SK-N-SH treated with all-trans-retinoic acid at 6 μM for 48 hours (cell line): ENCODE measurements around the gene CD8B.
"Not testable (repeated sequence)": the region's sequence is repeated elsewhere in the genome, so short reads cannot be mapped to it uniquely, and the experiment has no call there.

ENCODE experiments used
- ARNTL ChIP-seq: fragments of 450-650 bp; formaldehyde crosslinking; IDR thresholded peaks from 2 replicates; pipeline ENCODE4 v1.5.0; 2020; ENCODE audit warnings: low read depth, mild to moderate bottlenecking, moderate library complexity, borderline replicate concordance
- BACH2 ChIP-seq: fragments of 250-450 bp; sonication (Bioruptor Pico); IDR thresholded peaks from 2 replicates; pipeline ENCODE4 v1.9.0; 2021; ENCODE audit warnings: mild to moderate bottlenecking, borderline replicate concordance
- CSDC2 ChIP-seq: fragments of 250-450 bp; sonication (Bioruptor Pico); IDR thresholded peaks from 2 replicates; pipeline ENCODE4 v1.5.0; 2020; ENCODE audit warnings: mild to moderate bottlenecking, moderate library complexity
- ISL1 ChIP-seq: fragments of 250-450 bp; sonication (Bioruptor Pico); IDR thresholded peaks from 2 replicates; pipeline ENCODE4 v2.1.2; 2022; ENCODE audit warnings: mild to moderate bottlenecking, moderate library complexity
- OSR1 ChIP-seq: fragments of 250-450 bp; sonication (Bioruptor Pico); IDR thresholded peaks from 2 replicates; pipeline ENCODE4 v1.8.0; 2022; ENCODE audit warnings: moderate library complexity, mild to moderate bottlenecking, inconsistent platforms
- POU6F1 ChIP-seq: fragments of 250-450 bp; sonication (Bioruptor Pico); IDR thresholded peaks from 2 replicates; pipeline ENCODE4 v1.8.0; 2021; ENCODE audit warnings: low read depth, mild to moderate bottlenecking, moderate library complexity, borderline replicate concordance
- PPARA ChIP-seq: fragments of 250-450 bp; sonication (Bioruptor Pico); IDR thresholded peaks from 2 replicates; pipeline ENCODE4 v1.5.0; 2020; ENCODE audit warnings: mild to moderate bottlenecking, borderline replicate concordance
- RARB ChIP-seq: fragments of 250-450 bp; sonication (Bioruptor Pico); IDR thresholded peaks from 2 replicates; pipeline ENCODE4 v1.8.0; 2021; ENCODE audit warnings: mild to moderate bottlenecking, moderate library complexity
- SNAI2 ChIP-seq: fragments of 250-450 bp; sonication (Bioruptor Pico); IDR thresholded peaks from 2 replicates; pipeline ENCODE4 v1.5.0; 2020; ENCODE audit warnings: mild to moderate bottlenecking, moderate library complexity
- ZFP3 ChIP-seq: fragments of 250-450 bp; sonication (Bioruptor Pico); IDR thresholded peaks from 2 replicates; pipeline ENCODE4 v1.5.0; 2020; ENCODE audit warnings: mild to moderate bottlenecking, moderate library complexity
- ZNF70 ChIP-seq: fragments of 450-650 bp; formaldehyde crosslinking; IDR thresholded peaks from 2 replicates; pipeline ENCODE4 v1.5.0; 2020; ENCODE audit warnings: mild to moderate bottlenecking, moderate library complexity
- ZNF8 ChIP-seq: fragments of 450-650 bp; formaldehyde crosslinking; IDR thresholded peaks from 2 replicates; pipeline ENCODE4 v1.5.0; 2020; ENCODE audit warnings: mild to moderate bottlenecking, moderate library complexity
- TF ChIP-seq, protein P1 (sequence below): fragments of 250-450 bp; sonication (Bioruptor Pico); IDR thresholded peaks from 2 replicates; pipeline ENCODE4 v1.8.0; 2020; ENCODE audit warnings: mild to moderate bottlenecking, moderate library complexity, borderline replicate concordance
- TF ChIP-seq, protein P2 (sequence below): fragments of 250-450 bp; sonication (Bioruptor Pico); IDR thresholded peaks from 2 replicates; pipeline ENCODE4 v1.5.1; 2020; ENCODE audit warnings: low read depth, mild to moderate bottlenecking, moderate library complexity

DNA sequence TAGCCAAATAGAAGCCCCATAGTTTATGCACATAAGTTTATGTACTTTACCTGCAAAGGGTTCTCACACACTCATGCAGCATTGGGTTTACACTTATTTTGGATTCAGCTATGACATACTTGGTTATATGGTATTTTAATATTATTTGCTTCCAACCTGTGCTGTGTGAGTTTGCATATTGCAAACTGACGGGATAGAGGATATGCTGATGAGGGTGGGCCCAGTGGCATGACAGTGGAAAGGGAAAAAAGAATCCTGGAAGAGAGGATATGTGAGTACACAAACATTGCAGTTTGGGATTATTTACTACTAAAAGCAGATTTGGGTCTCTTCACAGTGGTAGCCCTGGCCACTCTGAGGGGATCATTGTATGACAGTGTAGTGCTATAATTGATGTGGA is 44.2 kb upstream of the CD8B start:
- TF ChIP-seq, protein P1, sequence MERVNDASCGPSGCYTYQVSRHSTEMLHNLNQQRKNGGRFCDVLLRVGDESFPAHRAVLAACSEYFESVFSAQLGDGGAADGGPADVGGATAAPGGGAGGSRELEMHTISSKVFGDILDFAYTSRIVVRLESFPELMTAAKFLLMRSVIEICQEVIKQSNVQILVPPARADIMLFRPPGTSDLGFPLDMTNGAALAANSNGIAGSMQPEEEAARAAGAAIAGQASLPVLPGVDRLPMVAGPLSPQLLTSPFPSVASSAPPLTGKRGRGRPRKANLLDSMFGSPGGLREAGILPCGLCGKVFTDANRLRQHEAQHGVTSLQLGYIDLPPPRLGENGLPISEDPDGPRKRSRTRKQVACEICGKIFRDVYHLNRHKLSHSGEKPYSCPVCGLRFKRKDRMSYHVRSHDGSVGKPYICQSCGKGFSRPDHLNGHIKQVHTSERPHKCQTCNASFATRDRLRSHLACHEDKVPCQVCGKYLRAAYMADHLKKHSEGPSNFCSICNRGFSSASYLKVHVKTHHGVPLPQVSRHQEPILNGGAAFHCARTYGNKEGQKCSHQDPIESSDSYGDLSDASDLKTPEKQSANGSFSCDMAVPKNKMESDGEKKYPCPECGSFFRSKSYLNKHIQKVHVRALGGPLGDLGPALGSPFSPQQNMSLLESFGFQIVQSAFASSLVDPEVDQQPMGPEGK (CRISPR knock-in tag), result not testable (repeated sequence)
- not testable (repeated sequence) for TF ChIP-seq SNAI2; ZNF8 (CRISPR knock-in tag); BACH2 (CRISPR knock-in tag); OSR1 (CRISPR knock-in tag); ARNTL (CRISPR knock-in tag); ISL1 (CRISPR knock-in tag); CSDC2 (CRISPR knock-in tag); ZNF70 (CRISPR knock-in tag); PPARA (CRISPR knock-in tag); POU6F1 (CRISPR knock-in tag); ZFP3; RARB (CRISPR knock-in tag)
- TF ChIP-seq, protein P2, sequence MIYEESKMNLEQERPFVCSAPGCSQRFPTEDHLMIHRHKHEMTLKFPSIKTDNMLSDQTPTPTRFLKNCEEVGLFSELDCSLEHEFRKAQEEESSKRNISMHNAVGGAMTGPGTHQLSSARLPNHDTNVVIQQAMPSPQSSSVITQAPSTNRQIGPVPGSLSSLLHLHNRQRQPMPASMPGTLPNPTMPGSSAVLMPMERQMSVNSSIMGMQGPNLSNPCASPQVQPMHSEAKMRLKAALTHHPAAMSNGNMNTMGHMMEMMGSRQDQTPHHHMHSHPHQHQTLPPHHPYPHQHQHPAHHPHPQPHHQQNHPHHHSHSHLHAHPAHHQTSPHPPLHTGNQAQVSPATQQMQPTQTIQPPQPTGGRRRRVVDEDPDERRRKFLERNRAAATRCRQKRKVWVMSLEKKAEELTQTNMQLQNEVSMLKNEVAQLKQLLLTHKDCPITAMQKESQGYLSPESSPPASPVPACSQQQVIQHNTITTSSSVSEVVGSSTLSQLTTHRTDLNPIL (CRISPR knock-in tag), result not testable (repeated sequence)
